Body of pancreas (tissue), 4 donors: ENCODE results near the gene SKI.

Experiments
- POLR2A ChIP-seq, 3 donors: fragments of 450-650 bp; IDR thresholded peaks; one replicate each; pipeline ENCODE4 v1.6.1; 2016; ENCODE audit warnings: antibody characterized with exemption in 3 of 3, mild to moderate bottlenecking in 2 of 3
- TF ChIP-seq, protein P1 (sequence below), 7 experiments: fragments of 450-650 bp in 4 of 7; fragments of 200-600 bp in 3 of 7; sonication (generic) in 3 of 7; IDR thresholded peaks; one replicate each; pipeline ENCODE4 v1.5.1; 2016 to 2019; ENCODE audit warnings: antibody characterized with exemption in 7 of 7

DNA sequence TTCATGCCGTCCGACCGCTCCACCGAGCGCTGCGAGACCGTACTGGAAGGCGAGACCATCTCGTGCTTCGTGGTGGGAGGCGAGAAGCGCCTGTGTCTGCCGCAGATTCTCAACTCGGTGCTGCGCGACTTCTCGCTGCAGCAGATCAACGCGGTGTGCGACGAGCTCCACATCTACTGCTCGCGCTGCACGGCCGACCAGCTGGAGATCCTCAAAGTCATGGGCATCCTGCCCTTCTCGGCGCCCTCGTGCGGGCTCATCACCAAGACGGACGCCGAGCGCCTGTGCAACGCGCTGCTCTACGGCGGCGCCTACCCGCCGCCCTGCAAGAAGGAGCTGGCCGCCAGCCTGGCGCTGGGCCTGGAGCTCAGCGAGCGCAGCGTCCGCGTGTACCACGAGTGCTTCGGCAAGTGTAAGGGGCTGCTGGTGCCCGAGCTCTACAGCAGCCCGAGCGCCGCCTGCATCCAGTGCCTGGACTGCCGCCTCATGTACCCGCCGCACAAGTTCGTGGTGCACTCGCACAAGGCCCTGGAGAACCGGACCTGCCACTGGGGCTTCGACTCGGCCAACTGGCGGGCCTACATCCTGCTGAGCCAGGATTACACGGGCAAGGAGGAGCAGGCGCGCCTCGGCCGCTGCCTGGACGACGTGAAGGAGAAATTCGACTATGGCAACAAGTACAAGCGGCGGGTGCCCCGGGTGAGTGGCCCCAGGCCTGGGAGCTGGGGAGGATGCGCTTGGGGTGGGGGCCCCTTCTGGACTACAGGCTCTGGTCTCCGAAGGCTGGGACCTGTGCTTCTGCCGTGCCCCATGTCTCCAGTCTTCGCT, 1.1 kb downstream of the SKI start:
- TF ChIP-seq, protein P1, sequence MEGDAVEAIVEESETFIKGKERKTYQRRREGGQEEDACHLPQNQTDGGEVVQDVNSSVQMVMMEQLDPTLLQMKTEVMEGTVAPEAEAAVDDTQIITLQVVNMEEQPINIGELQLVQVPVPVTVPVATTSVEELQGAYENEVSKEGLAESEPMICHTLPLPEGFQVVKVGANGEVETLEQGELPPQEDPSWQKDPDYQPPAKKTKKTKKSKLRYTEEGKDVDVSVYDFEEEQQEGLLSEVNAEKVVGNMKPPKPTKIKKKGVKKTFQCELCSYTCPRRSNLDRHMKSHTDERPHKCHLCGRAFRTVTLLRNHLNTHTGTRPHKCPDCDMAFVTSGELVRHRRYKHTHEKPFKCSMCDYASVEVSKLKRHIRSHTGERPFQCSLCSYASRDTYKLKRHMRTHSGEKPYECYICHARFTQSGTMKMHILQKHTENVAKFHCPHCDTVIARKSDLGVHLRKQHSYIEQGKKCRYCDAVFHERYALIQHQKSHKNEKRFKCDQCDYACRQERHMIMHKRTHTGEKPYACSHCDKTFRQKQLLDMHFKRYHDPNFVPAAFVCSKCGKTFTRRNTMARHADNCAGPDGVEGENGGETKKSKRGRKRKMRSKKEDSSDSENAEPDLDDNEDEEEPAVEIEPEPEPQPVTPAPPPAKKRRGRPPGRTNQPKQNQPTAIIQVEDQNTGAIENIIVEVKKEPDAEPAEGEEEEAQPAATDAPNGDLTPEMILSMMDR (IDR thresholded peaks at IDR 0.05) = peak in 1 of 7 experiments; percentile 7
- peak; percentile 20 to 42 (median 38) for TF ChIP-seq POLR2A (IDR thresholded peaks at IDR 0.05)
